ENCODE data around the gene CENPX.

DNA sequence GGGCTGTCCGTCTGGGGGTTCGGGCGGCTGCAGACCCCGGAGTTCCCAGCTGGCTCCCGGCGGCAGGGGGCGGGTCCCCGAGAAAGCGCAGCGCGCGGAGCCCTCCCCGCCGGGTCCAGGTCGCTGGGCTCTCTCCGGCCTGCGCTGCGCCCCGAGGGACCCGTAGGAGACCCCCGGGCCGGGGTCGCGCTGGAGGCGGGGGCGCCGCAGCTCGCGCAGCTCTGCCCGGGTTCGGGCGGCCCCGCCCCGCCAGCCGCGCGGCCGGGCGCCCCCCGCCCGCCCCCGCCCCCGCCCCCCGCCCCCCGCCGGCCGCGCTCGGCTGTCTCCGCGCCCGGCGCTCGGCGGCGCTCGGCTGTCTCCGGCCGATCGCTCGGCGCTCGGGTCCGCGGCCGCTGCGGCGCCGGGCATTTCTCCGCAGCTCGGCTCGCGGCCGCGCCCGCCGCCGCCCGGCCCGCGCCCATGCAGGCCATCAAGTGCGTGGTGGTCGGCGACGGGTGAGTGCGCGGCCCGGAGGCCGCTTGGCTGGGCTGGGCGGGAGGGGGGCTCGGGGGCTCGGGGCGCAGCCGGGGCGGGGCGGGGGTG, 8.7 kb upstream of the CENPX start, which contains the start of gene RAC3:
- no peak for TF ChIP-seq POLR2A (IDR thresholded peaks at IDR 0.05)
- TF ChIP-seq, protein P1, sequence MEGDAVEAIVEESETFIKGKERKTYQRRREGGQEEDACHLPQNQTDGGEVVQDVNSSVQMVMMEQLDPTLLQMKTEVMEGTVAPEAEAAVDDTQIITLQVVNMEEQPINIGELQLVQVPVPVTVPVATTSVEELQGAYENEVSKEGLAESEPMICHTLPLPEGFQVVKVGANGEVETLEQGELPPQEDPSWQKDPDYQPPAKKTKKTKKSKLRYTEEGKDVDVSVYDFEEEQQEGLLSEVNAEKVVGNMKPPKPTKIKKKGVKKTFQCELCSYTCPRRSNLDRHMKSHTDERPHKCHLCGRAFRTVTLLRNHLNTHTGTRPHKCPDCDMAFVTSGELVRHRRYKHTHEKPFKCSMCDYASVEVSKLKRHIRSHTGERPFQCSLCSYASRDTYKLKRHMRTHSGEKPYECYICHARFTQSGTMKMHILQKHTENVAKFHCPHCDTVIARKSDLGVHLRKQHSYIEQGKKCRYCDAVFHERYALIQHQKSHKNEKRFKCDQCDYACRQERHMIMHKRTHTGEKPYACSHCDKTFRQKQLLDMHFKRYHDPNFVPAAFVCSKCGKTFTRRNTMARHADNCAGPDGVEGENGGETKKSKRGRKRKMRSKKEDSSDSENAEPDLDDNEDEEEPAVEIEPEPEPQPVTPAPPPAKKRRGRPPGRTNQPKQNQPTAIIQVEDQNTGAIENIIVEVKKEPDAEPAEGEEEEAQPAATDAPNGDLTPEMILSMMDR (IDR thresholded peaks at IDR 0.05) = no peak

Measured in body of pancreas (tissue), 4 donors.